Measurements from ENCODE around the gene SMG6. TPM values are rescaled to one million over a fixed set of nuclear protein-coding genes. Genes with fewer than 3 reads are reported as not detected.

The SMG6 gene
- total RNA-seq, 1 experiment from 2014 or later, result 13.5 TPM

- peaks cover 4% of the 10 kb centered on the region for H3K36me3 Mint-ChIP-seq (ENCODE audit: insufficient read depth, unreplicated experiment)
- TF ChIP-seq CTCF (IDR thresholded peaks at IDR 0.05; ENCODE audit: unreplicated experiment), result no peak
- intact Hi-C loops (cut with micrococcal nuclease; ENCODE audit: unreplicated experiment), result no loop called here
- no peak overlapping the region for H3K27ac Mint-ChIP-seq (ENCODE audit: unreplicated experiment)
- no peak overlapping the region for H3K4me3 Mint-ChIP-seq (ENCODE audit: low read depth, unreplicated experiment)
- CTCF ChIA-PET, result interaction anchor here (0.7 kb wide), 1 partner anchor 540 kb away, joined by 6 read pairs; no protein-coding TSS in a partner anchor
- no TSS peak for BruUV-seq (replicated peaks)
- no peaks in the 10 kb centered on the region for H3K4me1 Mint-ChIP-seq (ENCODE audit: low read depth, unreplicated experiment)
- H3K27me3 Mint-ChIP-seq (ENCODE audit: unreplicated experiment), result no peaks in the 10 kb centered on the region
- H3K9me3 Mint-ChIP-seq (ENCODE audit: low read depth, unreplicated experiment), result no peaks in the 10 kb centered on the region
- no peak for DNase-seq
Measured at GRCh38 chr17:2157675-2158395, 145.8 kb downstream of the SMG6 start.

GRCh38 chr17:2157081-2157480, 146.5 kb downstream of the SMG6 start:
- intact Hi-C loops (cut with micrococcal nuclease; ENCODE audit: unreplicated experiment), result no loop called here
- Mint-ChIP-seq H3K9me3 (ENCODE audit: low read depth, unreplicated experiment) (no peaks in the 10 kb centered on the region), H3K36me3 (ENCODE audit: insufficient read depth, unreplicated experiment) (no peaks in the 10 kb centered on the region), H3K27ac (ENCODE audit: unreplicated experiment) (no peak overlapping the region), H3K27me3 (ENCODE audit: unreplicated experiment) (no peaks in the 10 kb centered on the region), H3K4me1 (ENCODE audit: low read depth, unreplicated experiment) (no peaks in the 10 kb centered on the region), H3K4me3 (ENCODE audit: low read depth, unreplicated experiment) (no peak overlapping the region)
- no TSS peak for BruUV-seq (replicated peaks)
- CTCF ChIA-PET, result no interaction called here
- DNase-seq, result no peak
- no peak for TF ChIP-seq CTCF (IDR thresholded peaks at IDR 0.05; ENCODE audit: unreplicated experiment)

GRCh38 chr17:2156666-2157065, 146.9 kb downstream of the SMG6 start:
- Mint-ChIP-seq H3K4me3 (ENCODE audit: low read depth, unreplicated experiment) (no peak overlapping the region), H3K27me3 (ENCODE audit: unreplicated experiment) (no peaks in the 10 kb centered on the region), H3K27ac (ENCODE audit: unreplicated experiment) (no peak overlapping the region), H3K4me1 (ENCODE audit: low read depth, unreplicated experiment) (no peaks in the 10 kb centered on the region), H3K9me3 (ENCODE audit: low read depth, unreplicated experiment) (no peaks in the 10 kb centered on the region), H3K36me3 (ENCODE audit: insufficient read depth, unreplicated experiment) (no peaks in the 10 kb centered on the region)
- intact Hi-C loops (cut with micrococcal nuclease; ENCODE audit: unreplicated experiment), result no loop called here
- no peak for TF ChIP-seq CTCF (IDR thresholded peaks at IDR 0.05; ENCODE audit: unreplicated experiment)
- DNase-seq, result no peak
- no TSS peak for BruUV-seq (replicated peaks)
- CTCF ChIA-PET, result no interaction called here

DNA sequence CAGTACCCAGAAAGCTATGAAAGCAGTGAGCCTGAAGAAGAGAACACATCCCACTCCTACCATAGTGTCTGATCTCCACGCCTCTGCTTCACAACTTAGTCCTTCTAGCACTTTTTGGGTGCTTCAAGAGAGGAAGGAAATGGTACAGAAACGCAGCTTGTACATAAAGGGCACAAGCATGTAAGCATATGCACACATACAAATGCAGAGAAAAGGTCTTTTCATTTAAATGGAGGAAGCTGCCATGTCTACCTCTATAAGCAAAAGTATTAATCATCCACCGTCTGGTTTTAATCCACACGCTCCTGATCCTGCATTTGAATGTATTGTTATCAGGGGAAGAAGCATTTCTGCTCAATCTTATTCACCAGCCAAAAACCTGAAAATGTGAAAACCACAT, 148.0 kb downstream of the SMG6 start:
- BruUV-seq (replicated peaks), result no TSS peak
- CTCF ChIA-PET, result no interaction called here
- Mint-ChIP-seq H3K4me1 (ENCODE audit: low read depth, unreplicated experiment) (no peaks in the 10 kb centered on the region), H3K36me3 (ENCODE audit: insufficient read depth, unreplicated experiment) (no peaks in the 10 kb centered on the region), H3K27me3 (ENCODE audit: unreplicated experiment) (no peaks in the 10 kb centered on the region), H3K27ac (ENCODE audit: unreplicated experiment) (no peak overlapping the region), H3K9me3 (ENCODE audit: low read depth, unreplicated experiment) (no peaks in the 10 kb centered on the region), H3K4me3 (ENCODE audit: low read depth, unreplicated experiment) (no peak overlapping the region)
- TF ChIP-seq CTCF (IDR thresholded peaks at IDR 0.05; ENCODE audit: unreplicated experiment), result no peak
- intact Hi-C loops (cut with micrococcal nuclease; ENCODE audit: unreplicated experiment), result no loop called here
- no peak for DNase-seq
